ENCODE measurements around the gene ARFGAP3. TPM values are rescaled to one million over a fixed set of nuclear protein-coding genes. Genes with fewer than 3 reads are reported as not detected.

ARFGAP3 gene
- total RNA-seq, 1 donor from 2014 or later: 59.5 TPM

GRCh38 chr22:42747701-42748513 is 109.2 kb downstream of the ARFGAP3 start:
- no peaks in the 10 kb centered on the region for H4K20me1 ChIP-seq (ENCODE audit: insufficient read depth, low read length)
- Mint-ChIP-seq H3K36me3 (ENCODE audit: low read depth, unreplicated experiment) (no peaks in the 10 kb centered on the region), H3K9me3 (ENCODE audit: unreplicated experiment) (no peaks in the 10 kb centered on the region), H3K27ac (ENCODE audit: unreplicated experiment) (peak overlapping the region; percentile 97), H3K4me1 (ENCODE audit: low read depth, unreplicated experiment) (peaks cover 14% of the 10 kb centered on the region), H3K27me3 (ENCODE audit: low read depth, unreplicated experiment) (no peaks in the 10 kb centered on the region), H3K4me3 (ENCODE audit: unreplicated experiment) (no peak overlapping the region)
- H3K4me3 ChIP-seq (ENCODE audit: insufficient read depth, low read depth, low read length): no peak overlapping the region
- H3K27ac ChIP-seq (ENCODE audit: low read depth, low read length): peak overlapping the region; percentile 83
- no peaks in the 10 kb centered on the region for H3K79me2 ChIP-seq (ENCODE audit: insufficient read depth, low read length)
- FAIRE-seq (peak; percentile 13), DNase-seq (ENCODE audit: low read depth) (peak; percentile 81)
- H3K4me1 ChIP-seq (ENCODE audit: insufficient read depth, low read length): peaks cover 19% of the 10 kb centered on the region
- H2AFZ ChIP-seq (ENCODE audit: low read depth, low read length): peak overlapping the region; percentile 90
- H3K9me3 ChIP-seq (ENCODE audit: insufficient read depth, low read depth, low read length): no peaks in the 10 kb centered on the region
- no peaks in the 10 kb centered on the region for H3K27me3 ChIP-seq (ENCODE audit: insufficient read depth, low read length)
- H3K9ac ChIP-seq (ENCODE audit: low read length): peak overlapping the region; percentile 69
- H3K36me3 ChIP-seq (ENCODE audit: insufficient read depth, low read length): no peaks in the 10 kb centered on the region
- TF ChIP-seq CTCF (IDR thresholded peaks at IDR 0.05; ENCODE audit: insufficient read depth, low read depth, low read length) (no peak), EZH2 (IDR thresholded peaks at IDR 0.05; ENCODE audit: insufficient read depth, low read length) (no peak)
- H3K4me2 ChIP-seq (ENCODE audit: low read length): peak overlapping the region; percentile 77

Other genes starting within 250 kb of the ARFGAP3 start
- gene POLDIP3, start 242.4 kb downstream of the ARFGAP3 start, total RNA-seq: 57.1 and 60.3 TPM in 2 replicates
- gene ATP5MGL, start 216.7 kb downstream of the ARFGAP3 start, total RNA-seq: 0.48 and 0.50 TPM in 2 replicates
- 181 and 198 TPM in 2 replicates for gene CYB5R3, start 207.9 kb downstream of the ARFGAP3 start, total RNA-seq
- 1.6 and 1.9 TPM in 2 replicates for gene A4GALT, start 136.4 kb downstream of the ARFGAP3 start, total RNA-seq
- 84.1 and 87.8 TPM in 2 replicates for gene PACSIN2, start 157.9 kb upstream of the ARFGAP3 start, total RNA-seq
- 10.7 and 13.7 TPM in 2 replicates for gene TTLL1, start 232.1 kb upstream of the ARFGAP3 start, total RNA-seq